HG03196 (cell line): ENCODE data around the gene ULK4.

Experiments used
- ATAC-seq: cut with Tn5 transposase; IDR thresholded peaks from one replicate; pipeline ENCODE4 v1.9.1; 2021; ENCODE audit not compliant: unreplicated experiment

The ULK4 gene

GRCh38 chr3:41519746-41520145 lies 442.2 kb downstream of the ULK4 start:
- ATAC-seq: no peak

- ATAC-seq: no peak
Observed at GRCh38 chr3:41518626-41519025, 443.3 kb downstream of the ULK4 start.

DNA sequence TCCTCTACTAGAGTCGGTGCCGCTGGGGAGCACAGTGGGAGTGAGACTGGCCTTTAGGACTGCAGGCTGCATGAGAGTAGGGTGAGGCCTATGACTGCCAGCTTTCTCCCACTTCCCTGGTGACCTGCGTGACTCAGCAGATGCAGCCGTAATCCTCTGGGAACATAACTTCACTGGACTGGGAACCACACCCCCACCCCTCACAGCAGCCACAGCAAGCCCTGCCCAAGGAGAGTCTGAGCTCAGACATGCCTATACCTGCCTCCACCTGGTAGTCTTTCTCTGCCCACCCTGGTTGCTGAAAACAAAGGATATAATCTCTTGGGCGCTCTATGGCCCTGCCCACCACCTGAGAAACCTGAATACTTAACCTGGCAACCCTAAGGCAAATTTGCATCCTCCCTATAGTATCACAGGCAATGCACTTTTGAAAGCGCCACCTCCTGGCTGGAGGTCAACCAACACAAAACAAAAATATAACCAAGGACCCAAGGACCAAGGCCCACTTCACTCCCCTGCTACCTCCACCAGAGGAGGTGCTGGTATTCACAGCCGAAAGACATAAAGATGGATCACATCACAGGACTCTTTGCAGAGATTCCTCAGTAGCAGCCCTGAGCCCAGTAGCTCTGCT lies 453.7 kb downstream of the ULK4 start:
- no peak for ATAC-seq

DNA sequence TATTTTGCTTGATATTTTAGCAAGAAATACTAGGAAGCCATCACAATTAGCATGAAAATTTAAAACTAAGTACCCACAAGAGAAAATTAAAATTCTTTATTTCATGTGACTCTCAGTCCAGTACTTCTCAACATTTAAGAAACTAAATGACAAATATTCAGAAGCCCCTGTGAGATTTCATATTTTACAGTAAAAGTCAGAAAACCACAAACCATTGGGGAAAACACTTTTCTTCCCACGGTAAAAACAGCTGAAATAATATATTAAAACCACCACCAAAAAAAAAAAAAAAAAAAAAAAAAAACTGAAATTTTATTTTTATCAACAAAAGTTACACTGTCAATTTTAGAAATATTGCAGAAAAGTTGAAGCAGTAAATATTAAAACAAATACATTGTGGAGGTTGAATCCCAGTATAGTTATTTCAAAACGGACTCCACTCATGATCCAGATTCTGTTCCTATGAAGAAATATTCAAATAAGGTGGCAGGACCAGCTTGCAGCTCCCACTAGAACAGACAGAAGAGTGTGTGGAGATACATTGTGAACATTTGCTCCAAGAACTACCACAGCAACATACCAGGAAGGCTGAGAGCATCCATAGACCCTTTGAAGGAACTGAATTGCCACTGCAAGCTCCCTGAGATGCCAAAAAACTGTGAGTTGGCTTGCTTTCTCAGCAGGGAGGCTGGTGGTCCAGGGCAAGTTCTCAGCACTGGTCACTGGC lies 454.4 kb downstream of the ULK4 start:
- no peak for ATAC-seq

GRCh38 chr3:41503998-41504623 lies 457.8 kb downstream of the ULK4 start:
- no peak for ATAC-seq

GRCh38 chr3:41502481-41502880 lies 459.4 kb downstream of the ULK4 start:
- ATAC-seq: no peak

DNA sequence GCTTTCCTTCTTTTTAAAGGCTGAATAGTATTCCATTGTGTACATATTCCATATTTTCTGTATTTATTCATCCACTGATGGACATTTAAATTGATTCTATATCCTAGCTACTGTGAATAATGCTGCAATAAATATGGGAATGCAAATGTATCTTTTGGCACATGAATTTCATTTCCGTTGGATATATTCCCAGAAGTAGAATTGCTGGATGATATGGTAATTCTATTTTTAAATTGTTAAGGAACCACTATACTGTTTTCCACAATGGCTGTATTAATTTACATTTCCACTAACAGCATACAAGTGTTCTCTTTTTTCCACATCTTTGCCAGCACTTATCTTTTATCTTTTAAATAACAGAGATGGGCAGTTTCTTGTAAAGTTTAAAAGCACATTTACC lies 459.9 kb downstream of the ULK4 start:
- ATAC-seq: no peak

DNA sequence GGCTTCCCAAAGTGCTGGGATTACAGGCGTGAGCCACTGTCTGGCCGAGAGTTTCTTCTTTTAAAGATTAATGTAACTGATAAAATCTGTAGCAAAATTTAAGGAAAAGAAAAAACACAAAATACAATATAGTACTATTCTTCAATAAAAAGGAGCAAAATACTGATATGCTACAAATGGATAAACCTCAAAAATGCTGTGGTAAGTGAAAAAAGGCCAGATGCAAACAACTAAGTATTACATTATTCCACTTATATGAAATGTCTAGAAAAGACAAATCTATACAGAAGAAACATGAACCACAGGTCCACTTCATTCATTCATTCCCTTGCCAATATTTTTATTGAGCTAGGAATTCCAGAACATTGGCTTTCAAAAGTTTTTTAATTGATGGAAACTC lies 463.1 kb downstream of the ULK4 start:
- ATAC-seq: no peak

DNA sequence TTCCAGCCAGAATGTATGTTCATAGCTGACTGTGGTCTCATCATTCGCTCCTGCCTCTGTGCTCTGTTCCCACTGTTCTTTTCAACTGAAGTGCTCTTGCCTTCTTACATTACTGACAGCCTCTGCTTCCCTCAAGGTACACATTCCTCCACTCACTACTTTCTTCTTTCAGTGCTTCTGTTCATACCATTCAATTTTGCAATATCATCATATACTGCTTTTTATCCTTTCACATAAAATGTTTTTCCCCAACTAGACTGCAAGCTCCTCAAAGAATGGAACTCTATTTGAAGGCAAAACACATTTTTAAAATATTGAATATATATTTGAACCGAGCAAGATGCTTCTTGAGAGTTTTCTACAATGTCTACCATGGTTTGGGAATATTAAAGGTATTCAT lies 471.5 kb downstream of the ULK4 start:
- ATAC-seq: no peak

DNA sequence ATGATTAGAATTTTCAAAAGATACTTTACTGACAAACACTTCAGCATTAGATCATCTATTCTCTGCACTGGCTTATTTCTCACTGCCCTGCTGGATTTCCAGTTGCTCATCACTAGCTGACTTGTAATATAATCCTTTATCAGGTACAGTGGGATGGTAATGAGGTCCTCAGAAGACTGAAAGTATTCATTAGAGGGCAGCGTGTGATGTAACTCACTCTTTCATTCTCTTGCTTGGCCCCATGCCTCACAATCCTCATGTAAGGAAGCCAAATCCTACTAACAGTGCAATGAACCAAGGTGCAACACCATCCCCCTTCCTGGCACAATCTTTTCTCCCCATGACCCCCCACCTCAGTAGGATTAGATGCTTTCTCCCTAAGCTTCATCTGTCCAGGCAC lies 472.7 kb downstream of the ULK4 start:
- ATAC-seq: no peak

GRCh38 chr3:41488501-41488900 lies 473.4 kb downstream of the ULK4 start:
- ATAC-seq: no peak

DNA sequence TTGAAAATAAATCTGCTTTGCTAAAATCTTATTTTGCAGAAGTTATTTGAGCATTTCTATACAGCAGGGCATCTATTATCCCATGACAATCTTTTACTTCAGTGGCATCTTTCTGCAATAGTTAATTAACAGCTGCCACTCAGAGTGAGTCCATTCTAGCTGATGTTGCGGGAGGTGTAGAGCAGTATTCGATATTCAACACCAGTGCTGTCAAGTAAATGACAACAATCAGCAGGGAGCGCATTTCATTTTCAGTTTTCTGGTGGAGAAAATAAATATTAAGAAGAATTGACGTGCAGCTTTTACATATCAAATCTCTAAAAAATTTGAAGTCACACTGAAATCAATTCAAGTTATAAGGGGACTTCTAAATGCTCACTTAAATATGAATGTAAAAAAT lies 476.4 kb downstream of the ULK4 start:
- no peak for ATAC-seq

DNA sequence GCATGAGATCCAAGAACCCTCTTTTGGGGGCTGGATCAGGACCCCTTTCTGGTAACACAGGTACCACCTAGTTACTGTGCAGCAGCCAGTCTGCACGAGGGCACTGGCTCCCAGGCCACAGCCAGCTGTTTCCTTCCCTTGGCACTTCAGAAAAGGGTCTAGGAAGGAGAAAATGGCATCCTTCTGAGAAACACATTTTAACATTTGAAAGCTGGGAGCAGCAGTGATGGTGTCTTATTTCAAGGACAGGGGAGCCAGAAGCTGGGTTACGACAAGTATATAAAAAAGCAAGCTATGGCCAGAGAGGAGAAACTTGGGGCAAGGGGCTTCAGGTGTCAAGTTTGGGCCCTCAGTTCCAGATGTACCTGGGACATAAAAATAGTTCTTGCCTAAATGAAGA lies 479.8 kb downstream of the ULK4 start:
- ATAC-seq: no peak

DNA sequence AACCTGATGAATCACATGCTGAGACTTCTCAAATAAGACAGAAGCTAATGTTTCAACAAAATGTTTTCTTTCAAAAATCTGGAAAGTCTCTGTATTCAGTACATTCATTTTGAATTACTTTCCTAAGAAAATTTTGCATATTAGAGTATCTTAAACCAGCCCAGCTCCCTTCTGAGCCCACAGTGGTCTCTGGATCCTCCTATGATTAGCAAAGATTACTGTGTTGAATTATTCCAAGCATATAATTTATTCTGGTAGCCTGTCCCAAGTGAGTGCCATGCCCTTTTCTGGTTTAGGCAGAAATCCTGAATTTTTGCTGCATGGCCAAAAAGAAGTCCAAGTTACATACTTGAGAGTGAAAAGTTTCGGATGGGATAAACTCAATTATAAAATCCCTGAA lies 483.6 kb downstream of the ULK4 start:
- ATAC-seq: no peak

DNA sequence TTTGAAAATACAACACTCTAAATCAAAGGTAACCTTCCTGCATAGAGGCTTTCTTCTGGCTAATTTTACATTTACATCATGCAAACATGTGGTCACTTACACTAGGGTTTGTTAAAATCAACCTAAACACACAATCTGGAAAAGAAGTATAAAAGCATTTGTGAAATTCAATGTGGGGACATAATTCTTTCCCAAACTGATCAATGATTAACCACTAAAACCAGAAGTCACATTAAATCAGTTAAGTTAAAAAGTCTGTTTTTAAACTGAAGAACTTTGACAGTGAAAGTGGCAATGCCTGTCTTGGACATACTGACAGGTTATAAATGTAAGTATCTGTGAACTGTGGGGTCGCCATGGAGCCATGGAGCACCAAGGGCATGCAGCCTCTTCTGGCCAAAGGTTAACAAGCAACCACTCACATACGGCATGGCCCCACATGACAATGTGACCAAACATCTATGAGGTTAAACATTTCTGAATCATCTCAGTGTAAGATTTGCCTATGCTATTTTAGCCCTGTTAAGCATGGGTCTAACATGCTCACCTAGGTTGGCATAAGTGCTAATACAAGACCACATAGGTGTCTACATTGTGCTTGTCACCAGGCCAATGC lies 484.4 kb downstream of the ULK4 start:
- no peak for ATAC-seq

- no peak for ATAC-seq
Observed at GRCh38 chr3:41469083-41469482, 492.8 kb downstream of the ULK4 start.

GRCh38 chr3:41467481-41467880 lies 494.4 kb downstream of the ULK4 start:
- ATAC-seq: no peak

DNA sequence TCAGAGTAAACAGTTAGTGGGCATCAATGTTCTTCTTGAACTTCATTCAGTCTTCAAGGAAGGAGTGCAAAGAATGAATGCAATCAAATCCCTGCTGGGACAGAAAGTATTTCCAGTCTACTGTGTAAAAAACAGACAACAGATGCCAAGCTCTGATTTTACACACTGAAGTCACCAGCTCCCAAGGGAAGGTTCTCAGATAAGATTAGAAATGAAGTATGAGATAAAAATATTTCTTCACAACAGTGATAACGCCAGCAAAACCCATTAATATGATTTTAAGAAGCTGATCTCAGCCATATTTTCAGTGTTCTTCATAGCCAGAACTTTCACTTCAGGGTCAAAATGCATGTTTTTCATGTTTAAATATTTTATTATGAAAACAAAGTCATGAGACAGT lies 497.0 kb downstream of the ULK4 start:
- ATAC-seq: no peak

DNA sequence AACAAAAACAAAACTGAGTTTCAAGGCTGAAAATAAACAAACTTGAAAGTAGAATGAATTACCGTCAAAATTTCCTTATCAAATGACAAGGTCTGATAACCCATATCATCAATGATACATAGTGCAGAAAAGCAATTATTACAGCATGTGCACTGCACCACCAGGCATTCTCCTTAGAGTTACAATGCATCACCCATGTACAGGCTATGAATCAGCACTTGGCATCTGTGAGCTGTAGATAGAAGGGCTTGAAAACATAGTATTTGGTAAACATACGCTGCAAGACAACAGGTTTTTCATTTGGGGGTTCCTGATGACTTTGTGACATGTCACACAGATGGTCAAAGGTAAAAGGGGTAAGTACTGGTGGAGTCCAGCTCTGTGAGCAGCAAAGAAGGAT lies 497.5 kb downstream of the ULK4 start:
- no peak for ATAC-seq

DNA sequence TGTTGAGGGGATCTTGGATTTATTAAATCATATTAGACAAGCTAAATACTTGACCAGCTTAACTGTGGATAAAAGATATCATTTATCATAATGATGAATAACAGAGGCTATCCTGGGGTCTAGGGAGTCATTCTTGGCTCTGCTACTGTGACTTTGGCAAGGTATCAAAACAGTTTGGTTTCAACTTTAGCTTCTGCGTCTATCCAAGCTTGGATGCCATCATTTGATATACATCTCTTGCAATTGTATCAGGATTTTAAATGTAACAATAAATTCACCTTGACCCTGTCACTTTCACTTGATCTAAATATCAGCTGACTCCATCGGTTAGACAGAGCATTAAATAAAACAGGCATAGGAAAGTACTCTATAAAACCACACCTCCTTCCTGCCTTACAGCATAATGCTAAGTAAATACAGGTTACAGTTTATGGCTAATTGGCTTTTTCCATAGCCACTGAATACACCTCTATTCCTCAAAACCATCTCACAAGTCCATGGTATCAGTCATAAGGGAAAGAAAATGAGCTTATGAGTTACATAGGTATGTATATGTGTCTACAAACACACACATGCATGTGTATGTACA lies 499.7 kb downstream of the ULK4 start:
- ATAC-seq: no peak

DNA sequence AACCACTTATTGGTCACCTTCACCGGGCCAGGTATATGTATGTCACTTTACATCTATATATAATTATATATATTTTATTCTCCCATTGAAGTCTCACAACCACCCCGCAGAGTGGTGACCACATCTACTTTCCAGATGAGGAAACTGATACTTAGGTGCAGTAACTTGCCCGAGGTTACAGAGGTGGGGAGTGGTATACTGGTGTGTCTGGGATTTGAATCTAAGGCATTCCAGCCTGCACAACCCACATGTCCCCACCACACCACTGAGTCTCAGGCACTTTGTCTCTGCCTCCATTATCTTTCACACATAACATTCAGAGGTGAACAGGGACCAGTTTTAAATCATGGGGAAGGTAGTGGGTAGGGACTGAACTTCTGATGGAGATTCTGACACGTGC lies 501.2 kb downstream of the ULK4 start:
- ATAC-seq: no peak

DNA sequence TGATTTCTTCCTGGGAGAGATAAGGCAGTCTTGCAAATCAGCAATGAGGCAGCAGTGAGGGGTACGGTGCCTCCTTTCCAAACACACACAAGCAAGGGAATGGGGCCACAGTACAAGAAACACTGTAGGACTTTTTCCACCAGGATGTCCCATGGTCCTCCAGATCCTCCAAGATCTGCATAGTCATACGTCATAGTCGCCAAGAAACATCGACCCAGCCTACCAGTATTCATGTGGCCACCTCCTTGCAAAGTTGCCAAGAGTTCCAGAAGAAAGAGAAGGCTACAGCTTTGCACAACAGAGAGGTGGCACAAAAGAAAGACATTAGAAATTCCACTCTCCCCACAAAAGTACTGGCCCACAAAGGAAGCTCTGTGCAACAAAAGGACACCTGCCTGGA lies 504.7 kb downstream of the ULK4 start:
- ATAC-seq: no peak
